ENCODE results near the gene TSPAN15. TPM values are rescaled to one million over a fixed set of nuclear protein-coding genes. Genes with fewer than 3 reads are reported as not detected.

Gene TSPAN15
- total RNA-seq, 4 donors from 2014 or later: 97.7 to 152 (median 148) TPM

DNA sequence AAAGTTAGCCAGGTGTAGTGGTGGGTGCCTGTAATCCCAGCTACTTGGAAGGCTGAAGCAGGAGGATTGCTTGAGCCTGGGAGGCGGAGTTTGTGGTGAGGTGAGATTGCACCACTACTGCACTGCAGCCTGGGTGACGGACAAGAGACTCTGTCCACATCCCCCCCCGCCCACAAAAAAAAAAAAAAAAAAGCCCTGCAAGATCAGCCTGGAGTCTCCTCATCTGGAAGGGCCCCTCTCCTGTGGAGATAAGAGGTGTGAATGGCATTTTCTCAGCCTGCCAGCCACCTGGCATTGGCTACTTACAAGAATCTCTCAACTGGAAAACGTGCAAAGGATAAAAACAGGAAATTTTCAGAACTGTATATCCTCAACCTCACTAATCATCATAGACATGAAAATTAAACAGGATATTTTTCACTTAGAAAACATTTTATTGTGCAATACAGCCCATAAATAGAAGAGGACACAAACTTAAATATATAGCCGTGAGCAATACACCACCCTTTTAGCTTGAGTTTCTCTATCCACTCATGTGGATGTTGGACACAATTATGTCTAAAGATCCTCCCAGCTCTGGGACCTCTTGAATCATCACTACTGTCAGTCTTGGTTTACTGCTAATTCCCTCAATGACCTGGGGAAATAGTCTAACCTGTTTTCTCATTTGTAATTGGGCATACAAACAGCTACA lies 11.3 kb upstream of the TSPAN15 start:
- TF ChIP-seq POLR2AphosphoS5 (IDR thresholded peaks at IDR 0.05) (no peak), POLR2A (IDR thresholded peaks at IDR 0.05) (no peak), EP300 (IDR thresholded peaks at IDR 0.05; ENCODE audit: low read depth) (no peak)
- TF ChIP-seq, protein P1, sequence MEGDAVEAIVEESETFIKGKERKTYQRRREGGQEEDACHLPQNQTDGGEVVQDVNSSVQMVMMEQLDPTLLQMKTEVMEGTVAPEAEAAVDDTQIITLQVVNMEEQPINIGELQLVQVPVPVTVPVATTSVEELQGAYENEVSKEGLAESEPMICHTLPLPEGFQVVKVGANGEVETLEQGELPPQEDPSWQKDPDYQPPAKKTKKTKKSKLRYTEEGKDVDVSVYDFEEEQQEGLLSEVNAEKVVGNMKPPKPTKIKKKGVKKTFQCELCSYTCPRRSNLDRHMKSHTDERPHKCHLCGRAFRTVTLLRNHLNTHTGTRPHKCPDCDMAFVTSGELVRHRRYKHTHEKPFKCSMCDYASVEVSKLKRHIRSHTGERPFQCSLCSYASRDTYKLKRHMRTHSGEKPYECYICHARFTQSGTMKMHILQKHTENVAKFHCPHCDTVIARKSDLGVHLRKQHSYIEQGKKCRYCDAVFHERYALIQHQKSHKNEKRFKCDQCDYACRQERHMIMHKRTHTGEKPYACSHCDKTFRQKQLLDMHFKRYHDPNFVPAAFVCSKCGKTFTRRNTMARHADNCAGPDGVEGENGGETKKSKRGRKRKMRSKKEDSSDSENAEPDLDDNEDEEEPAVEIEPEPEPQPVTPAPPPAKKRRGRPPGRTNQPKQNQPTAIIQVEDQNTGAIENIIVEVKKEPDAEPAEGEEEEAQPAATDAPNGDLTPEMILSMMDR (IDR thresholded peaks at IDR 0.05): no peak
- no peak overlapping the region for H3K4me3 ChIP-seq
- H3K36me3 ChIP-seq: no peaks in the 10 kb centered on the region
- 36 to 39% methylated on average over 2 to 5 of the region's 5 CpGs for WGBS, 2 donors (ENCODE audit: low coverage in 1 of 2)
- peak; percentile 57 for DNase-seq
- no peaks in the 10 kb centered on the region for H3K9me3 ChIP-seq
- H3K27me3 ChIP-seq: no peaks in the 10 kb centered on the region
- intact Hi-C loops (cut with DNase I; ENCODE audit: low total_unique reads): no loop called here
- peaks cover 16 to 25% (median 22%) of the 10 kb centered on the region in 4 donors for H3K4me1 ChIP-seq
- peak overlapping the region; percentile 84 to 86 (median 86) for H3K27ac ChIP-seq
- in situ Hi-C loops (cut with MboI; ENCODE audit: low pct_ligation_motif_present in 1 of 4, low pct_unique_long_range_greater_than_20kb in 1 of 4, low sequenced_read_pairs in 3 of 4): no loop called here

- no peak for DNase-seq
- TF ChIP-seq EP300 (IDR thresholded peaks at IDR 0.05; ENCODE audit: low read depth): no peak
- TF ChIP-seq POLR2AphosphoS5 (IDR thresholded peaks at IDR 0.05): no peak
- TF ChIP-seq POLR2A (IDR thresholded peaks at IDR 0.05): no peak
- TF ChIP-seq, protein P1 (IDR thresholded peaks at IDR 0.05): no peak
- H3K4me3 ChIP-seq: no peak overlapping the region
- in situ Hi-C loops (cut with MboI; ENCODE audit: low pct_ligation_motif_present in 1 of 4, low pct_unique_long_range_greater_than_20kb in 1 of 4, low sequenced_read_pairs in 3 of 4): no loop called here
- no peaks in the 10 kb centered on the region for H3K27me3 ChIP-seq
- peaks cover 21 to 33% (median 30%) of the 10 kb centered on the region in 4 donors for H3K4me1 ChIP-seq
- intact Hi-C loops (cut with DNase I; ENCODE audit: low total_unique reads): no loop called here
- 94 to 100% methylated on average over 1 of the region's 1 CpG for WGBS, 2 donors (ENCODE audit: low coverage in 1 of 2)
- no peak overlapping the region for H3K27ac ChIP-seq
- H3K36me3 ChIP-seq: no peaks in the 10 kb centered on the region
- H3K9me3 ChIP-seq: no peaks in the 10 kb centered on the region
These were observed 7.9 kb upstream of the TSPAN15 start for GRCh38 chr10:69443354-69443753.

GRCh38 chr10:69445041-69445440 lies 6.2 kb upstream of the TSPAN15 start:
- no peaks in the 10 kb centered on the region for H3K9me3 ChIP-seq
- H3K4me3 ChIP-seq: no peak overlapping the region
- in situ Hi-C loops (cut with MboI; ENCODE audit: low pct_ligation_motif_present in 1 of 4, low pct_unique_long_range_greater_than_20kb in 1 of 4, low sequenced_read_pairs in 3 of 4) (no loop called here), intact Hi-C loops (cut with DNase I; ENCODE audit: low total_unique reads) (no loop called here)
- no peak overlapping the region for H3K27ac ChIP-seq
- no peaks in the 10 kb centered on the region for H3K36me3 ChIP-seq
- H3K4me1 ChIP-seq: peaks cover 6 to 31% (median 30%) of the 10 kb centered on the region in 4 donors
- WGBS, 2 donors (ENCODE audit: low coverage in 1 of 2): 82 to 83% methylated on average over 4 of the region's 4 CpGs
- no peaks in the 10 kb centered on the region for H3K27me3 ChIP-seq
- no peak for TF ChIP-seq POLR2A (IDR thresholded peaks at IDR 0.05)
- TF ChIP-seq, protein P1 (IDR thresholded peaks at IDR 0.05): no peak
- TF ChIP-seq POLR2AphosphoS5 (IDR thresholded peaks at IDR 0.05): no peak
- TF ChIP-seq EP300 (IDR thresholded peaks at IDR 0.05; ENCODE audit: low read depth): no peak
- no peak for DNase-seq

DNA sequence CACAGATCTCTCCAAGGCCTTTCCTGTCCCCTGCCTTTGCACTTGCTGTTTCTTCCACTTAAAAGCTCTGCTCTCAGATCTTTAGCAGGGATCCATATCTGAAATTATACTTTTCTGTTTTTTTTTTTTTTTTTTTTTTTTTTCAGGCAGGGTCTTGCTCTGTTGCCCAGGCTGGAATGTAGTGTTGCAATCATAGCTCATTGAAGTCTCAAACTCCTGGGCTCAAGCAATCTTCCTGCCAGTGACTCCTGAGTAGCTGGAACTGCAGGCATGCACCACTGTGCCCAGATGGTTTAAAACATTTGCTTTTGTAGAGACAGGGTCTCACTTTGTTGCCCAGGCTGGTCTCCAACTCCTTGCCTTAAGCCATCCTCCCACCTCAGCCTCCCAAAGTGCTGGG lies 5.0 kb upstream of the TSPAN15 start:
- TF ChIP-seq POLR2A (IDR thresholded peaks at IDR 0.05): no peak
- TF ChIP-seq EP300 (IDR thresholded peaks at IDR 0.05; ENCODE audit: low read depth): no peak
- peaks cover 14 to 42% (median 39%) of the 10 kb centered on the region in 4 donors for H3K4me1 ChIP-seq
- H3K27ac ChIP-seq: peak overlapping the region; percentile 20 to 54 (median 46)
- no peaks in the 10 kb centered on the region for H3K9me3 ChIP-seq
- in situ Hi-C loops (cut with MboI; ENCODE audit: low pct_ligation_motif_present in 1 of 4, low pct_unique_long_range_greater_than_20kb in 1 of 4, low sequenced_read_pairs in 3 of 4) (no loop called here), intact Hi-C loops (cut with DNase I; ENCODE audit: low total_unique reads) (no loop called here)
- no peaks in the 10 kb centered on the region for H3K36me3 ChIP-seq
- no peak for DNase-seq
- H3K27me3 ChIP-seq: no peaks in the 10 kb centered on the region
- no peak overlapping the region for H3K4me3 ChIP-seq
